Hair follicular keratinocyte (primary cell): ENCODE data around the gene IGFBP7. TPM values are rescaled to one million over a fixed set of nuclear protein-coding genes. Genes with fewer than 3 reads are reported as not detected.

Experiments
- total RNA-seq: library from RNA; depleted of rRNA; stranded (reverse); fragments of >200 nt; gene quantifications from 2 replicates; pipeline ENCODE4 v1.2.3, GENCODE V29; 2015

IGFBP7 gene, protein sequence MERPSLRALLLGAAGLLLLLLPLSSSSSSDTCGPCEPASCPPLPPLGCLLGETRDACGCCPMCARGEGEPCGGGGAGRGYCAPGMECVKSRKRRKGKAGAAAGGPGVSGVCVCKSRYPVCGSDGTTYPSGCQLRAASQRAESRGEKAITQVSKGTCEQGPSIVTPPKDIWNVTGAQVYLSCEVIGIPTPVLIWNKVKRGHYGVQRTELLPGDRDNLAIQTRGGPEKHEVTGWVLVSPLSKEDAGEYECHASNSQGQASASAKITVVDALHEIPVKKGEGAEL
- total RNA-seq = 384 and 793 TPM in 2 replicates

DNA sequence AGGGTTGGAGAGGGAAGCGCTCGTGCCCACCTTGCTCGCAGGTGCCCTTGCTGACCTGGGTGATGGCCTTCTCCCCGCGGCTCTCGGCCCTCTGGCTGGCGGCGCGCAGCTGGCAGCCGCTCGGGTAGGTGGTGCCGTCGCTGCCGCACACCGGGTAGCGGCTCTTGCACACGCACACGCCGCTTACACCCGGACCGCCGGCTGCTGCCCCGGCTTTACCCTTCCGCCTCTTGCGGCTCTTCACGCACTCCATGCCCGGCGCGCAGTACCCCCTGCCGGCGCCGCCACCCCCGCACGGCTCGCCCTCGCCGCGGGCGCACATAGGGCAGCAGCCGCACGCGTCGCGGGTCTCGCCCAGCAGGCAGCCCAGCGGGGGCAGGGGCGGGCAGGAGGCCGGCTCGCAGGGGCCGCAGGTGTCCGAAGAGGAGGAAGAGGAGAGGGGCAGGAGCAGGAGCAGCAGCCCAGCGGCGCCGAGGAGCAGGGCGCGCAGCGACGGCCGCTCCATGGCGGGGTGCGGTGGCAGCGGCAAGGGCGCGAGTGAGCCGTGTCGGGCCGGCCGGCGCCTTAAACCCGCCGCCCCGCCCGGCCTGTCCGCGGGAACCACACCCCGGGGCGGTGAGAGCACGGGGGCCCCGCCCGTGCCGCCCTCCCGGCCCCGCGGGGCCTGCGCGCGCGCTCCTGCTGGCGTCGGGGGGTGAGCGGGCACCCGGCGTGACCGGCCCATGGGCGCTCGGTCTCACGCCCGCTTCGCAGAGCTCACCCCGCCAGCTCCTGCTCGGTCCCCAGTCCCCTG, at the start of gene IGFBP7:
IGFBP7 (minus strand) TSS at position 539 of the 793 bp plus-strand sequence; CDS start at position 505, 34 bp downstream.

Other genes starting within 250 kb of the IGFBP7 start
- 18.8 and 22.7 TPM in 2 replicates for gene REST, start 202.5 kb downstream of the IGFBP7 start, total RNA-seq
- gene NOA1, start 132.8 kb downstream of the IGFBP7 start, total RNA-seq = 24.3 and 26.7 TPM in 2 replicates
- gene POLR2B, start 131.5 kb downstream of the IGFBP7 start, total RNA-seq = 55.4 and 64.4 TPM in 2 replicates